Left colon (tissue), 2 donors: ENCODE measurements around the gene ATP1A1. TPM values are rescaled to one million over a fixed set of nuclear protein-coding genes. Genes with fewer than 3 reads are reported as not detected.

ENCODE experiments used
- ATAC-seq: fragments of 200-7000 bp; cut with Tn5 transposase; one replicate; pipeline ENCODE4 v1.9.1; 2020; ENCODE audit warnings: mild to moderate bottlenecking, moderate library complexity
- DNase-seq, 2 donors: peaks; one replicate each; pipeline ENCODE4 v3.0.0-alpha.2; 2020
- intact Hi-C, 2 donors: fragments of 100-400 bp; cut with DNase I in 1 of 2; cut with micrococcal nuclease in 1 of 2; formaldehyde crosslinking; loops; one replicate each; pipeline versions ENCODE4 v1.11.2 to v1.14.0; 2022; cut with DNase I, micrococcal nuclease
- total RNA-seq, 2 donors: library from RNA; stranded (reverse); fragmentation: NEBNext Ultra II Directional; extraction: Animal tissue kit (Norgen Biotek cat#: 25700); gene quantifications; one replicate each; pipeline ENCODE4 v1.2.1, GENCODE V29; 2021
- donor health status: DM: no; HTN: no; CAD: no.
- donor health status: DM: yes; HTN: yes; CAD: no.

ATP1A1 gene
- total RNA-seq, 2 donors from 2014 or later: 1,822 to 3,252 TPM

GRCh38 chr1:116451702-116452101, 78.7 kb downstream of the ATP1A1 start:
- intact Hi-C loops: no loop called here
- DNase-seq (no peak), ATAC-seq (no peak)

DNA sequence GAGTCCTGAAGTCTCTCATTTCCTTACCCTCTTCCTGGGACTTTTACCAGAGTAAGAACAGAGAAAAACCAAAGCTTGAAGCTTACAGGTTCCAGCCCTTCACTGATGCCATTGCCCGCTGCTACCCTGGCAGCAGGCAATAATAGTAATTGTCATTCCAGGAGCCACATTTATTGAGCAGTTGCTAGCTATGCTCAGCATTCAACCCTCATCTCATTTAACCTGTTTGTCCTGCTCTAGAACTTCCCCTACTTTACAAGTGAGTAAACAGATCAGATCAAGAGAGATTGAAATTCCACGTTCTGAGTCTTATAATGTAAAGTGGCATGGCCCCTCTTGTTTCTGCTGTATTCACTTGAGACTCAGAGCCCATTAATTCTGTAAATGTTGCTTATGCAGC, 80.4 kb downstream of the ATP1A1 start:
- ATAC-seq (peak; percentile 58), DNase-seq (no peak)

DNA sequence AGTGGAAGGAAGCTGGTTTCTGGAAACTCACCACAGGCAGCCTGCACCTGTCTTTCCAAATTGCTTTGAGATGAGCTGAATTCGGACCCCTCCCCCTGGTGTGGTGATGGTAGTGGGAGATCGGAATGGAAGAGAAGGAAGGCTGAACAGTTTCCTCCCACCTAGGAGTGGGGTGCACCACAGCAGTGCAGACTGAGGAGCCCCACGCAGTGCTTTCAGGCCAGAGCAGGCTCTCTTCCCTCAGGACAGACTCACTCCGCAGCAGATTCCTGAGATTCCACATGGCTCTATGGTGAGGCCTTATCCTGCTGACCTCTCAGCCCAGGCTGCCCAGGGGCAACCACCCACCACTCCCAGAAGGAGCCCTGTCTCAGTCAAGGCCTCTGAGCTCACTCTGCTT, 80.9 kb downstream of the ATP1A1 start:
- no peak for ATAC-seq
- DNase-seq: no peak
- intact Hi-C loops: no loop called here

More for the DNA sequence above, 80.4 kb downstream of the ATP1A1 start:
- intact Hi-C loops: no loop called here

Other genes with a start within 250 kb of the ATP1A1 start
- gene CD58, start 197.8 kb downstream of the ATP1A1 start, total RNA-seq: 10 to 100 TPM; 30.0 to 34.1 TPM